ENCODE measurements around the gene EPB41L1. TPM values are rescaled to one million over a fixed set of nuclear protein-coding genes. Genes with fewer than 3 reads are reported as not detected.

EPB41L1 gene
- total RNA-seq, 1 donor from 2014 or later: 32.7 TPM

GRCh38 chr20:36240076-36240475 is 85.5 kb downstream of the EPB41L1 start:
- Histone ChIP-seq H4K20me1 (ENCODE audit: low read depth) (peaks cover 3% of the 10 kb centered on the region), H2AFZ (replicated peaks) (no peak overlapping the region)

DNA sequence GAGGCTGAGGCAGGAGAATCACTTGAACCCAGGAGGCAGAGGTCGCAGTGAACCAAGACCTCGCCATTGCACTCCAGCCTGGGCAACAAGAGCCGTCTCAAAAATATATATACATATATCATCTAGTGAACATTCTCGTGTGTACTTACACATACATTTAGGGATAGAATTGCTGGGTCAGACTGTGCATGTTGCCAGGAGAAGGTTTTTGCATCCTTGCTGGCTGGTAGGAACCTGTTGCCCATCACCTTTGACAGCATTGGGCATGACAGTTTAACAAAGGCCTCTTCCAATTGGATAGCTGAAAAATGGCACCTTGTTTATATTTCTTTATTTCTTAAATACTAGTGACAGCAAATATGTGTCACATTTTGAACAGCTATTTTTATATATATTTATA is 87.1 kb downstream of the EPB41L1 start:
- H3K4me1 Mint-ChIP-seq: peaks cover 11% of the 10 kb centered on the region
- no peaks in the 10 kb centered on the region for H3K9me3 Mint-ChIP-seq
- H3K79me2 ChIP-seq (ENCODE audit: low read depth): peaks cover 46% of the 10 kb centered on the region
- no peak overlapping the region for H3K27ac Mint-ChIP-seq
- H3K4me3 Mint-ChIP-seq: no peak overlapping the region
- H3K36me3 ChIP-seq: no peaks in the 10 kb centered on the region
- no peak overlapping the region for H3K9ac ChIP-seq
- H3K4me3 ChIP-seq: no peak overlapping the region
- no peaks in the 10 kb centered on the region for H3K27me3 Mint-ChIP-seq (ENCODE audit: insufficient read depth, low read depth)
- peaks cover 5% of the 10 kb centered on the region for H3K4me1 ChIP-seq
- H3K27me3 ChIP-seq: no peaks in the 10 kb centered on the region
- TF ChIP-seq EZH2phosphoT487 (IDR thresholded peaks at IDR 0.05) (no peak), EZH2 (IDR thresholded peaks at IDR 0.05) (no peak)
- TF ChIP-seq, protein P1, sequence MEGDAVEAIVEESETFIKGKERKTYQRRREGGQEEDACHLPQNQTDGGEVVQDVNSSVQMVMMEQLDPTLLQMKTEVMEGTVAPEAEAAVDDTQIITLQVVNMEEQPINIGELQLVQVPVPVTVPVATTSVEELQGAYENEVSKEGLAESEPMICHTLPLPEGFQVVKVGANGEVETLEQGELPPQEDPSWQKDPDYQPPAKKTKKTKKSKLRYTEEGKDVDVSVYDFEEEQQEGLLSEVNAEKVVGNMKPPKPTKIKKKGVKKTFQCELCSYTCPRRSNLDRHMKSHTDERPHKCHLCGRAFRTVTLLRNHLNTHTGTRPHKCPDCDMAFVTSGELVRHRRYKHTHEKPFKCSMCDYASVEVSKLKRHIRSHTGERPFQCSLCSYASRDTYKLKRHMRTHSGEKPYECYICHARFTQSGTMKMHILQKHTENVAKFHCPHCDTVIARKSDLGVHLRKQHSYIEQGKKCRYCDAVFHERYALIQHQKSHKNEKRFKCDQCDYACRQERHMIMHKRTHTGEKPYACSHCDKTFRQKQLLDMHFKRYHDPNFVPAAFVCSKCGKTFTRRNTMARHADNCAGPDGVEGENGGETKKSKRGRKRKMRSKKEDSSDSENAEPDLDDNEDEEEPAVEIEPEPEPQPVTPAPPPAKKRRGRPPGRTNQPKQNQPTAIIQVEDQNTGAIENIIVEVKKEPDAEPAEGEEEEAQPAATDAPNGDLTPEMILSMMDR (IDR thresholded peaks at IDR 0.05): no peak
- H3F3A ChIP-seq (ENCODE audit: low read depth): no peaks in the 10 kb centered on the region
- no peak for DNase-seq (ENCODE audit: low spot score)
- no peak overlapping the region for H3K27ac ChIP-seq
- H2AFZ ChIP-seq (replicated peaks): no peak overlapping the region
- H4K20me1 ChIP-seq (ENCODE audit: low read depth): peaks cover 8% of the 10 kb centered on the region
- H3K9me3 ChIP-seq (ENCODE audit: low read depth): no peaks in the 10 kb centered on the region
- H3K4me2 ChIP-seq: no peak overlapping the region
- H3K36me3 Mint-ChIP-seq: peaks cover 10% of the 10 kb centered on the region

More at GRCh38 chr20:36240076-36240475, 85.5 kb downstream of the EPB41L1 start:
- Histone ChIP-seq H3K27me3 (no peaks in the 10 kb centered on the region), H3K27ac (no peak overlapping the region), H3K4me1 (peaks cover 5% of the 10 kb centered on the region), H3K9me3 (ENCODE audit: low read depth) (no peaks in the 10 kb centered on the region), H3K4me2 (no peak overlapping the region), H3K4me3 (no peak overlapping the region), H3K36me3 (no peaks in the 10 kb centered on the region), H3F3A (ENCODE audit: low read depth) (no peaks in the 10 kb centered on the region), H3K9ac (no peak overlapping the region), H3K79me2 (ENCODE audit: low read depth) (peaks cover 50% of the 10 kb centered on the region)
- no peaks in the 10 kb centered on the region for H3K9me3 Mint-ChIP-seq
- H3K4me3 Mint-ChIP-seq: no peak overlapping the region
- peaks cover 15% of the 10 kb centered on the region for H3K4me1 Mint-ChIP-seq
- H3K27ac Mint-ChIP-seq: no peak overlapping the region
- no peak for DNase-seq (ENCODE audit: low spot score)
- peaks cover 3% of the 10 kb centered on the region for H3K27me3 Mint-ChIP-seq (ENCODE audit: insufficient read depth, low read depth)
- TF ChIP-seq EZH2 (IDR thresholded peaks at IDR 0.05) (no peak), EZH2phosphoT487 (IDR thresholded peaks at IDR 0.05) (no peak)
- TF ChIP-seq, protein P1 (IDR thresholded peaks at IDR 0.05): no peak
- H3K36me3 Mint-ChIP-seq: peaks cover 10% of the 10 kb centered on the region

DNA sequence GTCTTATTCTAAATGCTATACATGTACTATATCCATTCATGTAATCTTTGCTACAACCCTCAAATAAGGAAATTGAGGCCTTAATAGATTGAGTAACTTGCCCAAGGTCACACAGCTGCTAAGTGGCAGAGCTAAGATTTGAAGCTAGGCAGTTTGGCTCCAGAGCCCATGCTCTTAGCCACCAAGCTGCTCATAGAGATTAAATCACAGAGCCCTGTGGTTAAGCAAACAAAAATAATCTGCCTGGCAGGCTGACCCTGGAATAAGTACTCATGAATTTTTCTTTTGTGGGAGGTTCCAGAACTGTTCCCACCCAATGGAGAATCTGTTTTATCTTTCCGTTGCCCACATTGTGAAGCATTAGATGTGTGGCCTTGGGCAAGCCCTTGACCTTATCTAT is 89.2 kb downstream of the EPB41L1 start:
- Mint-ChIP-seq H3K4me1 (peaks cover 4% of the 10 kb centered on the region), H3K36me3 (peaks cover 14% of the 10 kb centered on the region), H3K27ac (no peak overlapping the region), H3K27me3 (ENCODE audit: insufficient read depth, low read depth) (no peaks in the 10 kb centered on the region), H3K9me3 (no peaks in the 10 kb centered on the region), H3K4me3 (no peak overlapping the region)
- TF ChIP-seq, protein P1 (IDR thresholded peaks at IDR 0.05): no peak
- TF ChIP-seq EZH2 (IDR thresholded peaks at IDR 0.05) (no peak), EZH2phosphoT487 (IDR thresholded peaks at IDR 0.05) (no peak)
- Histone ChIP-seq H4K20me1 (ENCODE audit: low read depth) (peaks cover 14% of the 10 kb centered on the region), H3K79me2 (ENCODE audit: low read depth) (peaks cover 25% of the 10 kb centered on the region), H3K27ac (no peak overlapping the region), H2AFZ (replicated peaks) (no peak overlapping the region), H3K9me3 (ENCODE audit: low read depth) (no peaks in the 10 kb centered on the region), H3K36me3 (no peaks in the 10 kb centered on the region), H3K9ac (no peak overlapping the region), H3K4me3 (no peak overlapping the region), H3F3A (ENCODE audit: low read depth) (peaks cover 2% of the 10 kb centered on the region), H3K4me2 (no peak overlapping the region), H3K4me1 (no peaks in the 10 kb centered on the region), H3K27me3 (no peaks in the 10 kb centered on the region)
- no peak for DNase-seq (ENCODE audit: low spot score)
